ENCODE results near the gene RSKR.
"Not testable (repeated sequence)": the region's sequence is repeated elsewhere in the genome, so short reads cannot be mapped to it uniquely, and the experiment has no call there.

RSKR gene

DNA sequence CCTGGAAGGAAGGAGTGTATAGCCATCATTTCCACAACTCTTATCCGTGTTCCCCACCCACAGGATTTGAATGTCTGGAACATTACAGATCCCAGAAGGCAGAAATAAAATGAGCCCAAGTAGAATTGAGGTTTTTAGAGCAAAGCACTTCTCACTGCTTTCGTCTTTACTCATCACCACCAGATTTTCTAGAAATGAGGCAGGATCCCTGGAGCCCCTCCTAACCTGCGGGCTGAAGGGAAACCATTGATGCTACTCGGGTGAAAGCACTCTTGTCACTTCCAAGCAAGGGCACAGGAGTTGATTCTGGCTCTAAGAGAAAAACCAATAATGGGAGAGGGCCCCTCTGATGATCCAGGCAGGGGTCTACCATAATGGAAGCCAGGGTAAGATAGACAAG, 34.5 kb downstream of the RSKR start:
- peaks cover 35% of the 10 kb centered on the region for H3K36me3 Mint-ChIP-seq
- H3K9me3 Mint-ChIP-seq = no peaks in the 10 kb centered on the region
- peak overlapping the region; percentile 58 for H3K27ac Mint-ChIP-seq
- CTCF ChIA-PET = no interaction called here
- no peaks in the 10 kb centered on the region for H3K27me3 Mint-ChIP-seq
- H3K4me1 Mint-ChIP-seq = peaks cover 31% of the 10 kb centered on the region
- DNase-seq = no peak
- no peak overlapping the region for H3K4me3 Mint-ChIP-seq

GRCh38 chr17:28578246-28579195, 35.5 kb downstream of the RSKR start:
- Mint-ChIP-seq H3K36me3 (peaks cover 45% of the 10 kb centered on the region), H3K9me3 (no peaks in the 10 kb centered on the region), H3K4me3 (no peak overlapping the region)

DNA sequence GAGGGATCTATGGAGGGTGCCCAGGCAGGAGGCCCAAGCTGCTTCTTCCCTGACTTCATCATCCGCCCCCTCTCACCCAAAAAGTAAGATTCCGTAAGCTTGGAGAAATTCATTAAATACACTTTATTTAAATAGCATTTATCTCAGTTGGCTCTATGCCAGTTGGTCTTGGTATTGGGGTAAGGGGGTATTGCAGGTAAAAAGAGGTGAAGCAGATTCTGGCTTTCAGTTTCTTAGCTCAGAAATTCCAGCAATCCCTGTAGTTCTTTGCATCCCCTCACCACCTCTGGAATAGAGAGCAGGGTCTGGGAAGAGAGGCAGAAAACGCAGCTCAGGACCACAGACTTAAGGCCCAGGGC, 36.5 kb downstream of the RSKR start:
- peak overlapping the region; percentile 92 for H3K27ac Mint-ChIP-seq

More at GRCh38 chr17:28578246-28579195, 35.5 kb downstream of the RSKR start:
- CTCF ChIA-PET = interaction anchor here (0.9 kb wide), 1 partner anchor 11 kb away, joined by 3 read pairs; no protein-coding TSS in a partner anchor
- Mint-ChIP-seq H3K27ac (peak overlapping the region; percentile 58), H3K27me3 (no peaks in the 10 kb centered on the region), H3K4me1 (peaks cover 35% of the 10 kb centered on the region)
- DNase-seq = no peak

DNA sequence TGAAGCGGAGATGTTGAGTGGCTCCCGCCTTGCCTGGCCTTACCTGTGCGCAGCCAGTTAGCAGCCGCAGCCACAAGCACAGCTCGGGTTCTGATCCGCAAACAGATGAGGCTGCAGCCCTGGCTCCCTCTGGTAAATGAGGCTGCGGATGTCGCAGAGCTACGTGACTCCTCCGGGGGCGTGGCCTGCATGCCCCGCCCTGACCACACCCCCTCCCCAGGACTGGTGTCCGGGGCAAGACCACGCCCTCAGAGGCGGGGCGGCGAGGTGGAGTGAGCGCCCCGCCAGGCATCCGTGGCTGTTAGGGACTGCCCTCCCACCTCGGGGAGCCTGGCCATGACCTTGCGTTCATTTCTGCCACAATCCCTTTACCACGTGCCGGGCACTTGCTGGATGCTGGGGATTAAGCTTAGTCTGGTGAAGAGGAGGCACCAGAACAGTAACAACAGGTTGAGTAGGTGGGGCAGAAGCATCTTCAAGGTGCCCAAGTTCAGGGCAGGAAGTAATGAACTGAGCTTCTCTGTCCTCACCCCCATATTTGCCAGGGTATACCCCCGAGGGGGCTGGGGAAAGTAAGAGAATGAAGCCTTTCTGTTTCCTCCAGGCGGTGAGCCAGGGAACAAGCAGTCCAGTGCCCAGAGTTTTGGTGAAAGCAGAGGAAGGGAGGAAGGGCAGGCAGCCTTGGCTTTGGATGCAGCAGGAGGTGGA, 37.1 kb downstream of the RSKR start, which contains the start of gene ALDOC:
Gene ALDOC, minus strand, starts transcription at position 138 of the 708 bp plus-strand sequence. CDS start 1,363 bp downstream, outside the sequence.
- Mint-ChIP-seq H3K27ac (peak within 1 kb of the TSS; percentile 92), H3K27me3 (no peaks in the 10 kb centered on the region), H3K36me3 (peaks cover 54% of the 10 kb centered on the region), H3K4me1 (peaks cover 49% of the 10 kb centered on the region), H3K9me3 (no peaks in the 10 kb centered on the region), H3K4me3 (peak within 1 kb of the TSS; percentile 85)
- peak; percentile 99 for DNase-seq
- CTCF ChIA-PET = interaction anchor here (0.9 to 4.0 kb wide), 4 partner anchors 19 to 36 kb away, joined by 4 to 24 read pairs (median 4); no protein-coding TSS in a partner anchor

More for the DNA sequence above, 36.5 kb downstream of the RSKR start:
- Mint-ChIP-seq H3K4me3 (no peak overlapping the region), H3K9me3 (no peaks in the 10 kb centered on the region), H3K36me3 (peaks cover 54% of the 10 kb centered on the region), H3K27me3 (no peaks in the 10 kb centered on the region), H3K4me1 (peaks cover 44% of the 10 kb centered on the region)
- CTCF ChIA-PET = interaction anchor here (0.9 to 4.0 kb wide), 3 partner anchors 19 to 28 kb away, joined by 4 to 24 read pairs (median 4); no protein-coding TSS in a partner anchor
- DNase-seq = no peak

DNA sequence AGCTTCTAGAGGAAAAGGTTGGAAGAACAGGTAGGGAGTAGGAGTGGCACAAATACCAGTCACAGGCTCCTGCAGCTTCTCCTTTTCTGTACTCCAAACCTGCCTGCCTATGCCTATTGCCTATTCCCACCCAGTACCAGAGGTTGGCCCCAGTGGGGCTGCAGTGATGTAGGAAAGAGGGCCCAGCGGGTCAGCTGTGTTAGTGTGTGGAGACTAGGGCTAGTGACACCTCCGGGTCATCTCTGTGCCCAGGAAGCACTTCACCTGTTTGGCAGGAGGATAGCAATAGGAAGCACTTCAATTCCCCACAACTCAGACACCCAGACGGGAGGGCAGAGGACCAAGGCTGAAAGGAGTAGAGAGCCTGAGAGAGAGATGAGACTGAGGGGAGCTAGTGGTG, 38.0 kb downstream of the RSKR start:
- Mint-ChIP-seq H3K27ac (peak overlapping the region; percentile 56), H3K4me3 (peak overlapping the region; percentile 85), H3K4me1 (peaks cover 56% of the 10 kb centered on the region), H3K36me3 (peaks cover 54% of the 10 kb centered on the region)
- not testable (repeated sequence) for DNase-seq, H3K9me3 Mint-ChIP-seq, H3K27me3 Mint-ChIP-seq
- CTCF ChIA-PET = interaction anchor here (0.8 to 4.0 kb wide), 4 partner anchors 25 to 37 kb away, joined by 3 to 24 read pairs (median 4); no protein-coding TSS in a partner anchor

- no peak for DNase-seq
- Mint-ChIP-seq H3K27me3 (no peaks in the 10 kb centered on the region), H3K4me1 (peaks cover 58% of the 10 kb centered on the region), H3K4me3 (peak overlapping the region; percentile 85), H3K9me3 (no peaks in the 10 kb centered on the region), H3K36me3 (peaks cover 51% of the 10 kb centered on the region), H3K27ac (no peak overlapping the region)
- CTCF ChIA-PET = interaction anchor here (0.8 to 4.0 kb wide), 5 partner anchors 17 to 38 kb away, joined by 3 to 24 read pairs (median 5); no protein-coding TSS in a partner anchor
Measured at GRCh38 chr17:28575126-28575795, 38.7 kb downstream of the RSKR start.

GRCh38 chr17:28574526-28574925, 39.5 kb downstream of the RSKR start:
- no peak overlapping the region for H3K27ac Mint-ChIP-seq
- H3K36me3 Mint-ChIP-seq = peaks cover 53% of the 10 kb centered on the region
- H3K4me1 Mint-ChIP-seq = peaks cover 59% of the 10 kb centered on the region
- no peaks in the 10 kb centered on the region for H3K9me3 Mint-ChIP-seq
- DNase-seq = peak; percentile 48
- H3K27me3 Mint-ChIP-seq = no peaks in the 10 kb centered on the region
- H3K4me3 Mint-ChIP-seq = peak overlapping the region; percentile 31
- CTCF ChIA-PET = interaction anchor here (1.9 to 4.0 kb wide), 3 partner anchors 17 to 39 kb away, joined by 5 to 24 read pairs (median 5); no protein-coding TSS in a partner anchor

DNA sequence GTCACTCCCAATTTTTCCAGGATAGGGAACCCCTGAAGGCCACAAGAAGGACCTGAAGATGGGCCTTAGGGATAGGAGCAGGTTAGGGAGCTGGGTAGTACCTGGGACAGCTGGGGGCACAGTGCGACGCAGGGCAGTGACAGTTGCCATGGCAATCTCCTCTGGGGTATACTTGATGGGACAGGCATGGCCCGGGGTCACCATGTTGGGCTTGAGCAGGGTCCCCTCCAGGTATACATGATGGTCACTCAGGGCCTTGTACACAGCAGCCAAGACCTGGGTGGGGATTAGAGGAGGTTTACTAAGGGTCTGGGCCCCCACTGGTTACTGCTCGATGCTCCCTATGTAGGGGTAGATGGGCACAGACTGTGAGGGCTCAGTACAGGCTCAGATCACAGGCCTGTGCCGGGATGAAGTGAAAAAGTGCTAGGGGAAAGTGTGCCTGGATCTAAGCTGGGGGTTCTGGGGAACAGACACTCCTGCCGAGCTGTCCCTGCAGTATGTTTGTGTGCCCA, 40.0 kb downstream of the RSKR start:
- CTCF ChIA-PET = interaction anchor here (1.9 to 4.0 kb wide), 2 partner anchors 16 to 25 kb away, joined by 5 to 24 read pairs; no protein-coding TSS in a partner anchor
- no peak for DNase-seq
- Mint-ChIP-seq H3K4me1 (peaks cover 63% of the 10 kb centered on the region), H3K27me3 (no peaks in the 10 kb centered on the region), H3K9me3 (no peaks in the 10 kb centered on the region), H3K27ac (no peak overlapping the region), H3K4me3 (no peak overlapping the region), H3K36me3 (peaks cover 50% of the 10 kb centered on the region)

- Mint-ChIP-seq H3K36me3 (peaks cover 50% of the 10 kb centered on the region), H3K27me3 (no peaks in the 10 kb centered on the region), H3K4me1 (peaks cover 66% of the 10 kb centered on the region), H3K4me3 (no peak overlapping the region), H3K27ac (no peak overlapping the region), H3K9me3 (no peaks in the 10 kb centered on the region)
- CTCF ChIA-PET = interaction anchor here (0.8 to 1.9 kb wide), 2 partner anchors 15 to 25 kb away, joined by 3 to 5 read pairs; no protein-coding TSS in a partner anchor
- DNase-seq = no peak
Measured at GRCh38 chr17:28573521-28573920, 40.5 kb downstream of the RSKR start.

DNA sequence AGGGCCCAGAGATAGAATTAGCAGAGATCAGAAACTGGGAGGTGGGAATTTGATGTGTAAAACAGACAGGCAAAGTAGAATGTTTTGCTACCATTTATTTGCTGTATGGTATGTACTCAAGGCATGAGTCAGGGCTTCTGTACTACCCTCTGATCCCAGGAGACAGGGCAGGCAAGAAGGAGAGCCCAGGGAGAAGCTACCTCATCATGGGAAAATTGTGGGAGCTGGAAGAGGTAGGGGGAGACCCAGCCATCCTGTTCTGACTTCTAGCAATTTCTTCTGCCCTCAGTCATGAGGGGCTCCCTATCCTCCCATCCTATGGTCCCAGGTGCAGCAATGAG, 41.0 kb downstream of the RSKR start:
- peaks cover 70% of the 10 kb centered on the region for H3K4me1 Mint-ChIP-seq
- no peaks in the 10 kb centered on the region for H3K9me3 Mint-ChIP-seq
- H3K27ac Mint-ChIP-seq = no peak overlapping the region
- peaks cover 52% of the 10 kb centered on the region for H3K36me3 Mint-ChIP-seq
- CTCF ChIA-PET = interaction anchor here (0.8 kb wide), 2 partner anchors 25 to 26 kb away, joined by 3 read pairs; no protein-coding TSS in a partner anchor
- peak overlapping the region; percentile 97 for H3K4me3 Mint-ChIP-seq
- H3K27me3 Mint-ChIP-seq = no peaks in the 10 kb centered on the region
- no peak for DNase-seq

DNA sequence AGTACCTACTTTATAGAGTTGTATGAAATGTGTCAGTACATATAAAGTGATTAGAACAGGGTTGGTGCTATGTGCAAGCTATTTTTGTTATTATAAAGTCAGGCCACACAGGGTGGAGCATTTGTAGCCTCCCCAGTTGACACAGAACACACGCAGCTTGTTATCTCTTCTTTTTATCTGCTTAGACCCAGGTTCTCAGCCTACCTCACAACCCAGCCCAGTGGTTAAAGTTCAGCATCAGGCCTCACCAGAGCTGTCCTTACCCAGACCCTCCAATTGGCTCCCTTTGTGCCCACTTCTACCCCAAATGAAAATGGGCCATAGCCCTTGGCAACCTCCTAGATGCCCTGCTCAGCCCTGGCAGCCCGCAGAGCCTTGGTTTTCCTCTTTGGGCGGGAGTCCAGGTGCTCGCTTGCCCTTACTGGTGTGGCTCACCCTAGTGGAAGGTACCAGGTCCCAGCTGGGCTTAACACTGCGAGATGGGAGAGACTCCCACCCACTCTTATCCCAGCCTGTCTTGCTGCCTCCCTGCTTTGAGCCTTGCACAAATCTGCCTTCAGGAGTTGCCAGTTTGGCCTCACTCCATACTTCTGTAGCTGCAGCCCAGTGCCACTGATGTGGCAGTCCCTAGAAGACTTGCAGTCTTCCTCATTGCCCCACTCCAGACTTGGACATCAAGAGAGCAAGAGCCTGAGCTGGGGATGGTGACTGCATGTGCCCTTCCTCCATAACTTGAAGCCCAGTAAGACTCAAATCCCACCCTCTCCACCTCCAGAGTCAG, 41.5 kb downstream of the RSKR start:
- CTCF ChIA-PET = interaction anchor here (0.8 to 2.9 kb wide), 3 partner anchors 24 to 78 kb away, joined by 3 to 23 read pairs (median 4); no protein-coding TSS in a partner anchor
- no peak for DNase-seq
- Mint-ChIP-seq H3K36me3 (peaks cover 51% of the 10 kb centered on the region), H3K27me3 (no peaks in the 10 kb centered on the region), H3K27ac (peak overlapping the region; percentile 95), H3K9me3 (no peaks in the 10 kb centered on the region), H3K4me1 (peaks cover 75% of the 10 kb centered on the region), H3K4me3 (peak overlapping the region; percentile 97)

- Mint-ChIP-seq H3K36me3 (peaks cover 49% of the 10 kb centered on the region), H3K27me3 (no peaks in the 10 kb centered on the region), H3K4me3 (peak within 1 kb of the TSS; percentile 97), H3K27ac (peak within 1 kb of the TSS; percentile 95), H3K4me1 (peaks cover 74% of the 10 kb centered on the region), H3K9me3 (no peaks in the 10 kb centered on the region)
- CTCF ChIA-PET = interaction anchor here (0.7 to 2.9 kb wide), 5 partner anchors 9 to 77 kb away, joined by 3 to 23 read pairs (median 3); partner anchors contain the start of gene BLTP2
- DNase-seq = peak; percentile 97
Measured at GRCh38 chr17:28571361-28572122, 42.4 kb downstream of the RSKR start, which contains the start of gene PIGS. Gene PIGS (minus strand): TSS chr17:28571524. CDS start chr17:28571496, 28 bp downstream.

Data from activated naive CD4-positive, alpha-beta T cell treated with anti-CD3 and anti-CD28 coated beads, Interleukin-2, amount 10 ng/mL, durations not matched to agents 7 days and 5 days (primary cell).